ENCODE data around the gene NFKBIZ.
"Not testable (repeated sequence)": the region's sequence is repeated elsewhere in the genome, so short reads cannot be mapped to it uniquely, and the experiment has no call there.

NFKBIZ gene

GRCh38 chr3:101868534-101869464 is 19.5 kb downstream of the NFKBIZ start:
- DNase-seq (ENCODE audit: low read depth in 2 of 2, low spot score in 1 of 2), result no peak

- no peak for DNase-seq (ENCODE audit: low read depth in 2 of 2, low spot score in 1 of 2)
Observed at GRCh38 chr3:101870138-101870537, 20.8 kb downstream of the NFKBIZ start.

GRCh38 chr3:101873619-101874018 is 24.3 kb downstream of the NFKBIZ start:
- DNase-seq (ENCODE audit: low read depth in 2 of 2, low spot score in 1 of 2), result no peak

GRCh38 chr3:101876142-101876541 is 26.8 kb downstream of the NFKBIZ start:
- DNase-seq (ENCODE audit: low read depth in 2 of 2, low spot score in 1 of 2), result no peak

GRCh38 chr3:101878589-101878988 is 29.3 kb downstream of the NFKBIZ start:
- DNase-seq (ENCODE audit: low read depth in 2 of 2, low spot score in 1 of 2), result no peak

GRCh38 chr3:101879102-101879501 is 29.8 kb downstream of the NFKBIZ start:
- DNase-seq (ENCODE audit: low read depth in 2 of 2, low spot score in 1 of 2), result no peak

- DNase-seq (ENCODE audit: low read depth in 2 of 2, low spot score in 1 of 2), result no peak
Observed at GRCh38 chr3:101879623-101880284, 30.4 kb downstream of the NFKBIZ start.

GRCh38 chr3:101884776-101885175 is 35.5 kb downstream of the NFKBIZ start:
- DNase-seq (ENCODE audit: low read depth in 2 of 2, low spot score in 1 of 2), result no peak

- DNase-seq (ENCODE audit: low read depth in 2 of 2, low spot score in 1 of 2), result not testable (repeated sequence)
Observed at GRCh38 chr3:101885584-101885983, 36.3 kb downstream of the NFKBIZ start.

- DNase-seq (ENCODE audit: low read depth in 2 of 2, low spot score in 1 of 2), result no peak
Observed at GRCh38 chr3:101886626-101887025, 37.3 kb downstream of the NFKBIZ start.

- no peak for DNase-seq (ENCODE audit: low read depth in 2 of 2, low spot score in 1 of 2)
Observed at GRCh38 chr3:101888653-101889052, 39.3 kb downstream of the NFKBIZ start.

- DNase-seq (ENCODE audit: low read depth in 2 of 2, low spot score in 1 of 2), result no peak
Observed at GRCh38 chr3:101890716-101891115, 41.4 kb downstream of the NFKBIZ start.

GRCh38 chr3:101892648-101893047 is 43.3 kb downstream of the NFKBIZ start:
- no peak for DNase-seq (ENCODE audit: low read depth in 2 of 2, low spot score in 1 of 2)

- no peak for DNase-seq (ENCODE audit: low read depth in 2 of 2, low spot score in 1 of 2)
Observed at GRCh38 chr3:101896083-101896757, 46.9 kb downstream of the NFKBIZ start.

- no peak for DNase-seq (ENCODE audit: low read depth in 2 of 2, low spot score in 1 of 2)
Observed at GRCh38 chr3:101897013-101897412, 47.7 kb downstream of the NFKBIZ start.

- no peak for DNase-seq (ENCODE audit: low read depth in 2 of 2, low spot score in 1 of 2)
Observed at GRCh38 chr3:101898039-101898438, 48.7 kb downstream of the NFKBIZ start.

GRCh38 chr3:101898752-101899169 is 49.4 kb downstream of the NFKBIZ start:
- no peak for DNase-seq (ENCODE audit: low read depth in 2 of 2, low spot score in 1 of 2)

GRCh38 chr3:101900316-101900715 is 51.0 kb downstream of the NFKBIZ start:
- DNase-seq (ENCODE audit: low read depth in 2 of 2, low spot score in 1 of 2), result no peak

GRCh38 chr3:101900736-101901135 is 51.4 kb downstream of the NFKBIZ start:
- DNase-seq (ENCODE audit: low read depth in 2 of 2, low spot score in 1 of 2), result no peak

GRCh38 chr3:101902041-101902440 is 52.7 kb downstream of the NFKBIZ start:
- DNase-seq (ENCODE audit: low read depth in 2 of 2, low spot score in 1 of 2), result no peak

GRCh38 chr3:101903451-101903871 is 54.1 kb downstream of the NFKBIZ start:
- no peak for DNase-seq (ENCODE audit: low read depth in 2 of 2, low spot score in 1 of 2)

GRCh38 chr3:101905573-101905972 is 56.3 kb downstream of the NFKBIZ start:
- DNase-seq (ENCODE audit: low read depth in 2 of 2, low spot score in 1 of 2), result not testable (repeated sequence)
